ENCODE data around the gene MYPOP. TPM values are rescaled to one million over a fixed set of nuclear protein-coding genes. Genes with fewer than 3 reads are reported as not detected.

Gene MYPOP
- total and polyA plus RNA-seq, 2 of the 13 experiments (the other 11 are each of a cell fraction or from before 2014, with no cell fraction given) = 2.3 to 2.7 TPM

- no peak; the same call in 1 of the 2 replicates for TF ChIP-seq FOXJ3 (CRISPR knock-in tag; IDR thresholded peaks at IDR 0.05; ENCODE audit: borderline replicate concordance)
- peak; percentile 89 for TF ChIP-seq ZNF350 (CRISPR knock-in tag; IDR thresholded peaks at IDR 0.05; ENCODE audit: borderline replicate concordance, low read depth)
- TF ChIP-seq ZNF136 (CRISPR knock-in tag; IDR thresholded peaks at IDR 0.05; ENCODE audit: low read depth) = 0 out of 2 replicates have a peak, but pooled peaks have one; percentile 43
- TF ChIP-seq ZMYM2 (CRISPR knock-in tag; IDR thresholded peaks at IDR 0.05) = peak; percentile 100
- TF ChIP-seq, protein P1, sequence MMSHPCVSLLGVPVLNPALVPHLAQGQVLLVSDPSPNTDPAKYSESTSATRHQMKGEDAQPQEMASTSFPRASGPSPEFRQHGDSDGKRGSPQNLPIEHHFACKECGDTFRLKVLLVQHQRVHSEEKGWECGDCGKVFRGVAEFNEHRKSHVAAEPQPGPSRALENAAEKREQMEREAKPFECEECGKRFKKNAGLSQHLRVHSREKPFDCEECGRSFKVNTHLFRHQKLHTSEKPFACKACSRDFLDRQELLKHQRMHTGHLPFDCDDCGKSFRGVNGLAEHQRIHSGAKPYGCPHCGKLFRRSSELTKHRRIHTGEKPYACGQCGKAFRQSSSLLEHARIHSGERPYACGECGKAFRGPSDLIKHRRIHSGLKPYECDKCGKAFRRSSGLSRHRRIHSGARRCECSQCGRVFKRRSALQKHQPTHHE (CRISPR knock-in tag; IDR thresholded peaks at IDR 0.05; ENCODE audit: borderline replicate concordance) = no peak; the same call in 1 of the 2 replicates
- peak; percentile 85; the same call in 1 of the 2 replicates for TF ChIP-seq ZNF224 (CRISPR knock-in tag; IDR thresholded peaks at IDR 0.05)
- peak; percentile 34 for TF ChIP-seq CEBPG (CRISPR knock-in tag; IDR thresholded peaks at IDR 0.05)
- TF ChIP-seq PTBP1 (IDR thresholded peaks at IDR 0.05; ENCODE audit: low read depth, low read length, poor library complexity, severe bottlenecking) = peak; percentile 60
- no peak for TF ChIP-seq ZNF660 (CRISPR knock-in tag; IDR thresholded peaks at IDR 0.05; ENCODE audit: borderline replicate concordance, low read depth)
- no peak for TF ChIP-seq SETDB1 (CRISPR knock-in tag; IDR thresholded peaks at IDR 0.05; ENCODE audit: borderline replicate concordance)
- TF ChIP-seq XRCC5 (optimal IDR thresholded peaks at IDR 0.05; ENCODE audit: low read length) = peak; percentile 92
- TF ChIP-seq ZNF558 (CRISPR knock-in tag; IDR thresholded peaks at IDR 0.05; ENCODE audit: borderline replicate concordance) = peak; percentile 56
- TF ChIP-seq, protein P2, sequence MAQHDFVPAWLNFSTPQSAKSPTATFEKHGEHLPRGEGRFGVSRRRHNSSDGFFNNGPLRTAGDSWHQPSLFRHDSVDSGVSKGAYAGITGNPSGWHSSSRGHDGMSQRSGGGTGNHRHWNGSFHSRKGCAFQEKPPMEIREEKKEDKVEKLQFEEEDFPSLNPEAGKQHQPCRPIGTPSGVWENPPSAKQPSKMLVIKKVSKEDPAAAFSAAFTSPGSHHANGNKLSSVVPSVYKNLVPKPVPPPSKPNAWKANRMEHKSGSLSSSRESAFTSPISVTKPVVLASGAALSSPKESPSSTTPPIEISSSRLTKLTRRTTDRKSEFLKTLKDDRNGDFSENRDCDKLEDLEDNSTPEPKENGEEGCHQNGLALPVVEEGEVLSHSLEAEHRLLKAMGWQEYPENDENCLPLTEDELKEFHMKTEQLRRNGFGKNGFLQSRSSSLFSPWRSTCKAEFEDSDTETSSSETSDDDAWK (CRISPR knock-in tag; IDR thresholded peaks at IDR 0.05) = no peak
- TF ChIP-seq ELF1 (CRISPR knock-in tag; IDR thresholded peaks at IDR 0.05) = peak; percentile 93
- no peak for TF ChIP-seq ZNF510 (CRISPR knock-in tag; IDR thresholded peaks at IDR 0.05; ENCODE audit: low read depth)
- no peak for TF ChIP-seq ZNF766 (CRISPR knock-in tag; IDR thresholded peaks at IDR 0.05; ENCODE audit: borderline replicate concordance)
- TF ChIP-seq, protein P3, sequence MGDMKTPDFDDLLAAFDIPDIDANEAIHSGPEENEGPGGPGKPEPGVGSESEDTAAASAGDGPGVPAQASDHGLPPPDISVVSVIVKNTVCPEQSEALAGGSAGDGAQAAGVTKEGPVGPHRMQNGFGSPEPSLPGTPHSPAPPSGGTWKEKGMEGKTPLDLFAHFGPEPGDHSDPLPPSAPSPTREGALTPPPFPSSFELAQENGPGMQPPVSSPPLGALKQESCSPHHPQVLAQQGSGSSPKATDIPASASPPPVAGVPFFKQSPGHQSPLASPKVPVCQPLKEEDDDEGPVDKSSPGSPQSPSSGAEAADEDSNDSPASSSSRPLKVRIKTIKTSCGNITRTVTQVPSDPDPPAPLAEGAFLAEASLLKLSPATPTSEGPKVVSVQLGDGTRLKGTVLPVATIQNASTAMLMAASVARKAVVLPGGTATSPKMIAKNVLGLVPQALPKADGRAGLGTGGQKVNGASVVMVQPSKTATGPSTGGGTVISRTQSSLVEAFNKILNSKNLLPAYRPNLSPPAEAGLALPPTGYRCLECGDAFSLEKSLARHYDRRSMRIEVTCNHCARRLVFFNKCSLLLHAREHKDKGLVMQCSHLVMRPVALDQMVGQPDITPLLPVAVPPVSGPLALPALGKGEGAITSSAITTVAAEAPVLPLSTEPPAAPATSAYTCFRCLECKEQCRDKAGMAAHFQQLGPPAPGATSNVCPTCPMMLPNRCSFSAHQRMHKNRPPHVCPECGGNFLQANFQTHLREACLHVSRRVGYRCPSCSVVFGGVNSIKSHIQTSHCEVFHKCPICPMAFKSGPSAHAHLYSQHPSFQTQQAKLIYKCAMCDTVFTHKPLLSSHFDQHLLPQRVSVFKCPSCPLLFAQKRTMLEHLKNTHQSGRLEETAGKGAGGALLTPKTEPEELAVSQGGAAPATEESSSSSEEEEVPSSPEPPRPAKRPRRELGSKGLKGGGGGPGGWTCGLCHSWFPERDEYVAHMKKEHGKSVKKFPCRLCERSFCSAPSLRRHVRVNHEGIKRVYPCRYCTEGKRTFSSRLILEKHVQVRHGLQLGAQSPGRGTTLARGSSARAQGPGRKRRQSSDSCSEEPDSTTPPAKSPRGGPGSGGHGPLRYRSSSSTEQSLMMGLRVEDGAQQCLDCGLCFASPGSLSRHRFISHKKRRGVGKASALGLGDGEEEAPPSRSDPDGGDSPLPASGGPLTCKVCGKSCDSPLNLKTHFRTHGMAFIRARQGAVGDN (CRISPR knock-in tag; IDR thresholded peaks at IDR 0.05) = peak; percentile 88
- TF ChIP-seq SMARCE1 (IDR thresholded peaks at IDR 0.05; ENCODE audit: borderline replicate concordance) = no peak
- peak; percentile 35; the same call in 1 of the 2 replicates for TF ChIP-seq ZBTB20 (CRISPR knock-in tag; IDR thresholded peaks at IDR 0.05; ENCODE audit: borderline replicate concordance, low read depth)
- peak; percentile 84 for TF ChIP-seq ZNF615 (CRISPR knock-in tag; IDR thresholded peaks at IDR 0.05; ENCODE audit: borderline replicate concordance)
- peak; percentile 92 for TF ChIP-seq ELF3 (CRISPR knock-in tag; IDR thresholded peaks at IDR 0.05)
- peak; percentile 16; the same call in 1 of the 2 replicates for TF ChIP-seq YEATS2 (CRISPR knock-in tag; IDR thresholded peaks at IDR 0.05; ENCODE audit: borderline replicate concordance)
Observed at GRCh38 chr19:45882652-45883585, 19.5 kb downstream of the MYPOP start (continued).
